Medulla oblongata (tissue), 1 donor: ENCODE data around the gene CTCFL.

Source experiments
- DNase-seq: peaks from one replicate; pipeline ENCODE4 v3.0.0-alpha.2; 2015; ENCODE audit errors: extremely low spot score

Gene CTCFL

GRCh38 chr20:57560554-57561355, 35.8 kb upstream of the CTCFL start, which contains the start of gene PCK1:
PCK1 (plus strand) TSS chr20:57561110; CDS start chr20:57561412, 302 bp downstream.
- no peak for DNase-seq

DNA sequence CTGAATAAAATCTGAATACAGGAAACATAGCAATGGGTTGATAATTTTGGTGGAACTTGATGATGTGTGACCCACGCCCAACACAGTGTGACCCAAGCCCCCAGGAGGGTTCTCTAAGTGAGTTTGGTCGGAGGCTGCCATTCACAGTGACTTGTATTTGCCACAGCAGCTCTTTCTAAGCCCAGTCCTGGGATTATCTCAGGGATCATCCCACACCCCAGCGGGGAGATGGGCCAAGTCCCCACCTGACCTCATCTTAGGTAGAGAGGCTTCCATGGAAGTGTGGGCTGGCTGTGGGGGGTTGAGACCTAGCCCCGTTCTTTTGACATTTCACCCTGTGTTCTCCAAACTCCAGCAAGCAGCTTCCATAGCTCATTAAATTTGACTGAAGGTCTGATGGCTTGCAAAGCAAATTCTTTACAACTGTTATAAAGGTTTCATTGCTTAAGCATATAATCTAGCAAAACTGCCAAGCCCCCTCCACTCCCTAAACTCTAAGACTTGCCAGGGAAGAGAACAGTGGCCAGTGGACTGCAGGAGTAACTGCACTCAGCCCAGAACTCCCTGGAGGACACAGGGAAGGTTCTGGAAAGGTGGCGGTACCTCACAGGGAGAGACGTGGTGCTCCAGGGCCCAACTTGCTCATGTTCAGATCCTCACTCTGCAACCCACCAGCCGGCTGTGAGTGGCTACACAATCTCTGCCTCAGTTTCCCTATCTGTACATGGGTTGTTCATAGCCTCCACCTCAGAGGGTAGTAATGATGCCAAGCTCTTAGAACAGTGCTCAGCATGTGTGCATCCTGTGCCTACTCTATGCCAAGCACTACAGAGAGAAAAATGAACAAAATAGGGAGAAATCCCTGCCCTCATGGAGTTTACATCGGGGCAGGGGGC, 35.0 kb upstream of the CTCFL start:
- DNase-seq: no peak

- no peak for DNase-seq
Measured at GRCh38 chr20:57559289-57559634, 34.3 kb upstream of the CTCFL start.

- DNase-seq: no peak
Measured at GRCh38 chr20:57558614-57559288, 33.8 kb upstream of the CTCFL start.

GRCh38 chr20:57557926-57558613, 33.1 kb upstream of the CTCFL start:
- no peak for DNase-seq

GRCh38 chr20:57556980-57557274, 32.0 kb upstream of the CTCFL start:
- DNase-seq: no peak

DNA sequence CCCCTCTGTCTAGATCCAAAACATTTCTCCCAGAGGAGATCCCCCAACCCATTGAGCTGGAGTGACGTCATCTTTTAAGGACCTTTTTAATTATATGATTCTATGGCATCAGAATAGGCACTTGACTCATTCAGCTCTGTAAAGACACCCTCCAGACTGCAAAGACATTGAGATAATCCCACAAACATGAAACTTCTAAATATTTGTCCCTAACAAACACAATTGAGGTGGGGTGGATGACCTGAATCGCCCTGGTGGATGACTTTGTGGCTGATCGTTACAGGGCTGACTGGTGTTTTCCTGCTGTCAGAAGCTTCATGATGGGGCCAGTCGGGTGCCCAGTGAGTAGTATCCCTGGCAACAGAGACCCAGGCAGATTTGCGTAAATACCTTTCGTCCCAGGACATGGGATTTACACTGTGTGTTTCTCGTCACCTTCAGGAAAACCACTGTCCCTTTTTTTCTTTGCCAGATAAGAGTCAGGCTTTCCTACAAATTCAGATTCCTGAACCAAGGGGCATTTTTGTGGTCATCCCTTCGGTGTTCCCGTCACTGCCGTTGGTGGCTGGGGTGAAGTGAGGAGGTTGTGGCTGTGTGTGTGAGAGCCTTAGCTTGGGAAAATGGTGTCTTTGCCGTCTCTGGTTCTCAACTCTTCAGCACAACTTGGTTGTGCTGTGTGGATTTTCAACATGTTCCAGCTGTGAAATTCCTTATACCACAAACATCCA, 30.7 kb upstream of the CTCFL start:
- no peak for DNase-seq

DNA sequence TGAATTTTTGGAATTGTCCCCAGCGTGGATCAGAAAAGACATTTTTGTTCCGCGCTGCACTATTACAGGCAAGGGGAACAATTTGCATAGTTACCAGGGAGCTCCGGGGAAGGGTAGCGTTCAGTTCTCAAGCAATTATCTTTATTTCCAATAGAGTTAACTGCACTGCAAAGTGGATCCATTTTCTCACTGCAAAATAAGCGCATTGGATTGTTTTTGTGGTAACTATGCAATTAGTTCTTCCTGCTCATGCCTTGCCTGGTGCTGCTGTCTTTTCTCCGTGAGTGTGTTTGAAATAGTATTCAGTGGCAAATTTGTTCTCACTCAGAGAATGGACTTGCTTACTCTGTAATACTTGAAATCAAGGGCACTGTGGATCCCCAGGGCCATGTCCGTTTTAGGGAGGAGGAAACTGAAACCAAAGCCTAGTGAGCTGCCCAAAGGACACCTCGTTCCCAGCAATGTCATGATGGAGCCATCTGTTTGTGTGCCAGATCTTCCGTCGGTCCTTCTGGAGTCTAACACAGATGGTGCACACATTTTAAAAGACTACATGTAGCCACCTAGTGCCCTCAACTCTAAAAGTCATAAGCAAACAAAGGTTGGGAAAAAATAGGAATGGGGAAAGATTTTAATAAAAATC, 28.6 kb upstream of the CTCFL start:
- no peak for DNase-seq

- no peak for DNase-seq
Measured at GRCh38 chr20:57552471-57552870, 27.5 kb upstream of the CTCFL start.

GRCh38 chr20:57548177-57549058, 23.5 kb upstream of the CTCFL start:
- no peak for DNase-seq

GRCh38 chr20:57546956-57547649, 22.2 kb upstream of the CTCFL start:
- no peak for DNase-seq

DNA sequence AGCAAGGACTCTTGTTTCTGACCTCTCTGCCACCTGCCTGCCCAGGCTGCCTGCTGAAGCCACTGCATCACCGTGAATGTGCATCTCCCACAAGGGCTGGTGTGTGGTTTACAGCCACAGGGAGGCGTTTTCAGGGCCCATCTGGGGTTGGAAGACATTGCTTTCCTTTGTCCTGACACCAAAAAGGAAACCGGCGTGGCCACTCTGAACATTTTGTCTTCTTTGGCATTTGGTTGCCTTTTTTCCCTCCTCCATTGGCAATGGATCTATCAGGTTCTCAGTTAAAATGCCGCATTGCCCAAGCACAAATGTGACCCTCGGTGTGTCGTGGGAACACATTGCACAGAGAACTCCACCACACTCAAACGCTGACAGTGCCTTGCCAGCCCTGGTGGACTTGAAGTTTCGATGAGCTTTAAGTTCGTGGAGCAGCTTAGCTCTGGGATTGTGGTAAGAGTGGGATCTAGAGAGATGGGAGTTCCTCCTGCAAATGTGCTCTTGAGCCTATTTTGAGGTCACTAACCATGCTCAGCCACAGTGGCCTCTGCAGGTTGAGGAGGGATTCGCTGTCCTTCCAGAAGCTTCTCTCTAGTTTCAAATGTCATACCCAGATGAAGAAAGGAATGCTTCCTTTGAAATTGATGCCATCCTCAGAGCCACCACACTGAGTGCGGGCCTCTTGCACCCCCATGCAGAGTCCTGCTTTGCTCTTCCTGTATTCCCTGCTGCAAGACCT, 21.2 kb upstream of the CTCFL start:
- DNase-seq: no peak

- DNase-seq: no peak
Measured at GRCh38 chr20:57544838-57545564, 20.1 kb upstream of the CTCFL start.

DNA sequence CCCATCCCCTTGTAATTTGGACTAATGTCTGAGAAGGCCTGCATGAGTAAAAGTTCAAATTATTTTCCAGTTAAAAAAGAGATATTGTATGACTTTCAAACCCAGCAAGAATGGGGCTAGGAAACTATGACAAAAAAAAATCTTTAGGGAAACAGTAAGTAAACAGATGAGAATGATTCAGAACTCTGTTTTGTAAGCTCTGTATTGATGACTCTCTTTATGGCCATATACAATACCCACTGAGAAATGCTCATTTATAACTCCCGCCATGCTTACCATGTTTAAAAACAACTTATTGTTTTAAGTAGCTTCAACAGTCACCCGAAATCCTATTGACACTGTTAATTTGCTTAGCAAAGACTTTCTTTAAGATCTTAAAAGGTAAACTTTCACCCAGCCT, 18.8 kb upstream of the CTCFL start:
- no peak for DNase-seq

- peak; percentile 50 for DNase-seq
Measured at GRCh38 chr20:57540890-57541580, 16.1 kb upstream of the CTCFL start.

- DNase-seq: no peak
Measured at GRCh38 chr20:57539889-57540288, 14.9 kb upstream of the CTCFL start.

DNA sequence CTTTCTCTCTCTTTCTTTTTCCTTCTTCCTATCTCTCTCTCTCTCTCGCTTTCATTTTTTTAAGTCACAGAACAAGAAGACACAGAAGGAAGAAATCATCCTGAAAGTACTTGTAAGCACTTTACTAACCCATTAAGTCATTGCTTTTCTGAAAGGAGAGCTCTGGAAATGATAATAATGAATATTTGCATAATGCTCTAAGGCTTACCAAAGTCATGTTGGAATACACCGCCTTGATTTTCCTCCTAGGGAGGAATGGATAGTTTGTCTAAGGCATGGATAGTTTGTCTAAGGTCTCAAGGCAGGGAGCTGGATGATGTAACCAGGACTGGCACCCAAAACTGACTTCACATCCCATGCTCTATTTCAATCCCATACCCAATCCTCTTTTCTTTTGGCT, 12.9 kb upstream of the CTCFL start:
- DNase-seq: no peak
